ENCODE data around the gene FOXB2.

Gene FOXB2

GRCh38 chr9:77013932-77014596 is 5.4 kb upstream of the FOXB2 start:
- Histone ChIP-seq H3K9me3 (ENCODE audit: severe bottlenecking) (no peaks in the 10 kb centered on the region), H3K36me3 (no peaks in the 10 kb centered on the region), H3K4me3 (ENCODE audit: low read depth, low read length) (peak overlapping the region; percentile 28), H3K27me3 (ENCODE audit: insufficient read depth, low read depth, severe bottlenecking) (peaks cover 78% of the 10 kb centered on the region), H3K27ac (no peak overlapping the region)
- no peak for TF ChIP-seq CTCF (IDR thresholded peaks at IDR 0.05; ENCODE audit: low read depth, low read length)
- no peak for DNase-seq

GRCh38 chr9:77014597-77015263 is 4.7 kb upstream of the FOXB2 start:
- H3K27me3 ChIP-seq (ENCODE audit: insufficient read depth, low read depth, severe bottlenecking) = peaks cover 85% of the 10 kb centered on the region
- no peaks in the 10 kb centered on the region for H3K36me3 ChIP-seq
- DNase-seq = no peak
- peak overlapping the region; percentile 35 for H3K4me3 ChIP-seq (ENCODE audit: low read depth, low read length)
- peak; percentile 74 for TF ChIP-seq CTCF (IDR thresholded peaks at IDR 0.05; ENCODE audit: low read depth, low read length)
- H3K27ac ChIP-seq = no peak overlapping the region
- H3K9me3 ChIP-seq (ENCODE audit: severe bottlenecking) = no peaks in the 10 kb centered on the region

- H3K27ac ChIP-seq = no peak overlapping the region
- peak overlapping the region; percentile 35 for H3K4me3 ChIP-seq (ENCODE audit: low read depth, low read length)
- DNase-seq = no peak
- H3K36me3 ChIP-seq = no peaks in the 10 kb centered on the region
- H3K9me3 ChIP-seq (ENCODE audit: severe bottlenecking) = no peaks in the 10 kb centered on the region
- TF ChIP-seq CTCF (IDR thresholded peaks at IDR 0.05; ENCODE audit: low read depth, low read length) = no peak
- H3K27me3 ChIP-seq (ENCODE audit: insufficient read depth, low read depth, severe bottlenecking) = peaks cover 89% of the 10 kb centered on the region
Observed at GRCh38 chr9:77015327-77016048, 4.0 kb upstream of the FOXB2 start.

- H3K27me3 ChIP-seq (ENCODE audit: insufficient read depth, low read depth, severe bottlenecking) = peaks cover 96% of the 10 kb centered on the region
- no peak for TF ChIP-seq CTCF (IDR thresholded peaks at IDR 0.05; ENCODE audit: low read depth, low read length)
- peak overlapping the region; percentile 35 for H3K4me3 ChIP-seq (ENCODE audit: low read depth, low read length)
- H3K27ac ChIP-seq = no peak overlapping the region
- H3K9me3 ChIP-seq (ENCODE audit: severe bottlenecking) = no peaks in the 10 kb centered on the region
- DNase-seq = no peak
- no peaks in the 10 kb centered on the region for H3K36me3 ChIP-seq
Observed at GRCh38 chr9:77016121-77016525, 3.3 kb upstream of the FOXB2 start.

GRCh38 chr9:77016526-77017504 is 2.6 kb upstream of the FOXB2 start:
- Histone ChIP-seq H3K27ac (no peak overlapping the region), H3K36me3 (no peaks in the 10 kb centered on the region), H3K27me3 (ENCODE audit: insufficient read depth, low read depth, severe bottlenecking) (peaks cover 97% of the 10 kb centered on the region), H3K9me3 (ENCODE audit: severe bottlenecking) (no peaks in the 10 kb centered on the region), H3K4me3 (ENCODE audit: low read depth, low read length) (no peak overlapping the region)
- DNase-seq = no peak
- no peak for TF ChIP-seq CTCF (IDR thresholded peaks at IDR 0.05; ENCODE audit: low read depth, low read length)
